Endothelial cell (in vitro differentiated cells): ENCODE results near the gene VEGFA. TPM values are rescaled to one million over a fixed set of nuclear protein-coding genes. Genes with fewer than 3 reads are reported as not detected.

Experiments used
- DNase-seq: peaks from one replicate; pipeline ENCODE4 v3.0.0; 2021; ENCODE audit warnings: low spot score
- H3K27ac Mint-ChIP-seq: one replicate; pipeline ENCODE4 v1.8.0; 2021; ENCODE audit warnings: mixed read lengths, inconsistent platforms; ENCODE audit not compliant: unreplicated experiment
- H3K27me3 Mint-ChIP-seq: one replicate; pipeline ENCODE4 v1.8.0; 2021; ENCODE audit warnings: mild to moderate bottlenecking, moderate library complexity, mixed read lengths, inconsistent platforms; ENCODE audit not compliant: unreplicated experiment
- H3K36me3 Mint-ChIP-seq: one replicate; pipeline ENCODE4 v1.8.0; 2021; ENCODE audit warnings: mild to moderate bottlenecking, low read depth, mixed read lengths, inconsistent platforms; ENCODE audit not compliant: unreplicated experiment
- H3K4me1 Mint-ChIP-seq: one replicate; pipeline ENCODE4 v1.8.0; 2021; ENCODE audit warnings: mild to moderate bottlenecking, mixed read lengths, inconsistent platforms; ENCODE audit not compliant: unreplicated experiment
- H3K4me3 Mint-ChIP-seq: one replicate; pipeline ENCODE4 v1.8.0; 2021; ENCODE audit warnings: mild to moderate bottlenecking, mixed read lengths, inconsistent platforms; ENCODE audit not compliant: unreplicated experiment
- H3K9me3 Mint-ChIP-seq: one replicate; pipeline ENCODE4 v1.8.0; 2021; ENCODE audit warnings: mixed read lengths, inconsistent platforms; ENCODE audit not compliant: unreplicated experiment
- CTCF ChIP-seq: fragments of 200-600 bp; sonication (generic); IDR thresholded peaks from one replicate; pipeline ENCODE4 v1.5.0; 2021; ENCODE audit warnings: antibody characterized with exemption; ENCODE audit not compliant: unreplicated experiment
- total RNA-seq: library from RNA; stranded (reverse); fragmentation: NEBNext Ultra II Directional; extraction: Animal tissue kit (Norgen Biotek cat#: 25700); gene quantifications from one replicate; pipeline ENCODE4 v1.2.1, GENCODE V29; 2021; ENCODE audit not compliant: unreplicated experiment

VEGFA gene
- total RNA-seq, 1 donor from 2014 or later: 3.5 TPM

- H3K4me3 Mint-ChIP-seq: no peak overlapping the region
- peaks cover 3% of the 10 kb centered on the region for H3K36me3 Mint-ChIP-seq
- no peaks in the 10 kb centered on the region for H3K4me1 Mint-ChIP-seq
- TF ChIP-seq CTCF: no peak
- no peak for DNase-seq
- H3K27me3 Mint-ChIP-seq: peaks cover 2% of the 10 kb centered on the region
- no peaks in the 10 kb centered on the region for H3K9me3 Mint-ChIP-seq
- H3K27ac Mint-ChIP-seq: no peak overlapping the region
Measured at GRCh38 chr6:43806043-43806757, 36.2 kb downstream of the VEGFA start.

- H3K4me1 Mint-ChIP-seq: no peaks in the 10 kb centered on the region
- H3K27me3 Mint-ChIP-seq: peaks cover 5% of the 10 kb centered on the region
- no peak overlapping the region for H3K27ac Mint-ChIP-seq
Measured at GRCh38 chr6:43806758-43807227, 36.8 kb downstream of the VEGFA start.

GRCh38 chr6:43807228-43808061, 37.4 kb downstream of the VEGFA start:
- TF ChIP-seq CTCF: no peak
- Mint-ChIP-seq H3K27me3 (peaks cover 9% of the 10 kb centered on the region), H3K36me3 (peaks cover 3% of the 10 kb centered on the region), H3K9me3 (no peaks in the 10 kb centered on the region), H3K4me3 (no peak overlapping the region), H3K27ac (no peak overlapping the region), H3K4me1 (no peaks in the 10 kb centered on the region)
- no peak for DNase-seq

More at GRCh38 chr6:43806758-43807227, 36.8 kb downstream of the VEGFA start:
- no peak for DNase-seq
- Mint-ChIP-seq H3K4me3 (no peak overlapping the region), H3K9me3 (no peaks in the 10 kb centered on the region), H3K36me3 (peaks cover 3% of the 10 kb centered on the region)
- no peak for TF ChIP-seq CTCF

- no peaks in the 10 kb centered on the region for H3K9me3 Mint-ChIP-seq
- H3K4me1 Mint-ChIP-seq: no peaks in the 10 kb centered on the region
- no peak for TF ChIP-seq CTCF
- H3K4me3 Mint-ChIP-seq: no peak overlapping the region
- no peak overlapping the region for H3K27ac Mint-ChIP-seq
- no peak for DNase-seq
- peaks cover 9% of the 10 kb centered on the region for H3K27me3 Mint-ChIP-seq
- no peaks in the 10 kb centered on the region for H3K36me3 Mint-ChIP-seq
Measured at GRCh38 chr6:43808412-43808811, 38.4 kb downstream of the VEGFA start.
